H9 (cell line): ENCODE data around the gene CAMK2G. TPM values are rescaled to one million over a fixed set of nuclear protein-coding genes. Genes with fewer than 3 reads are reported as not detected.

Experiments
- DNase-seq: peaks from one replicate; pipeline ENCODE4 v3.0.0-alpha.2; 2017
- H2AFZ ChIP-seq: one replicate; pipeline ENCODE4 v1.6.1; 2013; ENCODE audit warnings: mild to moderate bottlenecking, low read length, control low read depth, moderate library complexity
- H2AK5ac ChIP-seq: 2 replicates; pipeline ENCODE4 v1.6.1; 2013; ENCODE audit warnings: low read length, control low read depth, mixed read lengths; ENCODE audit not compliant: insufficient read length
- H2BK120ac ChIP-seq: one replicate; pipeline ENCODE4 v1.6.1; 2013; ENCODE audit warnings: low read depth, mild to moderate bottlenecking, low read length, control low read depth, inconsistent platforms; ENCODE audit not compliant: poor library complexity, severe bottlenecking
- H2BK12ac ChIP-seq: 2 replicates; pipeline ENCODE4 v1.6.1; 2013; ENCODE audit warnings: low read length, control low read depth, mixed read lengths, low read depth; ENCODE audit not compliant: insufficient read length
- H2BK15ac ChIP-seq: 2 replicates; pipeline ENCODE4 v1.6.1; 2013; ENCODE audit warnings: low read depth, low read length, control low read depth
- H2BK20ac ChIP-seq: one replicate; pipeline ENCODE4 v1.6.1; 2013; ENCODE audit warnings: low read depth, mild to moderate bottlenecking, low read length, control low read depth, inconsistent platforms; ENCODE audit not compliant: poor library complexity, severe bottlenecking
- H2BK5ac ChIP-seq: 2 replicates; pipeline ENCODE4 v1.6.1; 2013; ENCODE audit warnings: low read length, control low read depth, mixed read lengths; ENCODE audit not compliant: insufficient read length
- H3K14ac ChIP-seq: 2 replicates; pipeline ENCODE4 v1.6.1; 2013; ENCODE audit warnings: low read length, control low read depth; ENCODE audit not compliant: insufficient read depth
- H3K18ac ChIP-seq: 2 replicates; pipeline ENCODE4 v1.6.1; 2013; ENCODE audit warnings: low read depth, mild to moderate bottlenecking, mixed read lengths, low read length, control low read depth; ENCODE audit not compliant: insufficient read length
- H3K23ac ChIP-seq: 2 replicates; pipeline ENCODE4 v1.6.1; 2013; ENCODE audit warnings: low read length, control low read depth, mixed read lengths, low read depth; ENCODE audit not compliant: insufficient read length
- H3K23me2 ChIP-seq: 2 replicates; pipeline ENCODE4 v1.6.1; 2013; ENCODE audit warnings: low read depth, mild to moderate bottlenecking, mixed read lengths, low read length, control low read depth; ENCODE audit not compliant: insufficient read length, poor library complexity, severe bottlenecking
- H3K27ac ChIP-seq: 2 replicates; pipeline ENCODE4 v1.5.1; 2013; ENCODE audit warnings: low read length, control low read depth, mixed read lengths, low read depth; ENCODE audit not compliant: insufficient read length
- H3K27me3 ChIP-seq: 2 replicates; pipeline ENCODE4 v1.6.1; 2013; ENCODE audit warnings: low read length, control low read depth, inconsistent platforms; ENCODE audit not compliant: insufficient read depth
- H3K4ac ChIP-seq: 2 replicates; pipeline ENCODE4 v1.6.1; 2013; ENCODE audit warnings: low read depth, mild to moderate bottlenecking, control low read depth, inconsistent platforms, low read length, moderate library complexity
- H3K4me1 ChIP-seq: 2 replicates; pipeline ENCODE4 v1.6.1; 2013; ENCODE audit warnings: low read length, control low read depth, inconsistent platforms; ENCODE audit not compliant: insufficient read depth
- H3K4me2 ChIP-seq: 2 replicates; pipeline ENCODE4 v1.6.1; 2013; ENCODE audit warnings: low read length, control low read depth, mixed read lengths; ENCODE audit not compliant: insufficient read length, insufficient read depth
- H3K56ac ChIP-seq: 2 replicates; pipeline ENCODE4 v1.6.1; 2013; ENCODE audit warnings: low read depth, mild to moderate bottlenecking, mixed read lengths, low read length, control low read depth; ENCODE audit not compliant: insufficient read length
- H3K79me1 ChIP-seq: 2 replicates; pipeline ENCODE4 v1.6.1; 2013; ENCODE audit warnings: low read depth, mild to moderate bottlenecking, moderate library complexity, low read length, control low read depth, inconsistent platforms; ENCODE audit not compliant: insufficient read depth, poor library complexity, severe bottlenecking
- H3K79me2 ChIP-seq: 2 replicates; pipeline ENCODE4 v1.6.1; 2013; ENCODE audit warnings: low read length, control low read depth, inconsistent platforms; ENCODE audit not compliant: insufficient read depth
- H3K9ac ChIP-seq: 2 replicates; pipeline ENCODE4 v1.6.1; 2013; ENCODE audit warnings: low read length, control low read depth, mixed read lengths; ENCODE audit not compliant: insufficient read length; ENCODE audit errors: extremely low read depth
- H3K9me3 ChIP-seq: one replicate; pipeline ENCODE4 v1.6.1; 2013; ENCODE audit warnings: low read depth, low read length, inconsistent platforms; ENCODE audit not compliant: control insufficient read depth
- H3T11ph ChIP-seq: one replicate; pipeline ENCODE4 v1.6.1; 2013; ENCODE audit warnings: mild to moderate bottlenecking, low read length, control low read depth, inconsistent platforms
- H4K20me1 ChIP-seq: one replicate; pipeline ENCODE4 v1.6.1; 2013; ENCODE audit not compliant: control insufficient read depth, insufficient read length, insufficient read depth
- H4K5ac ChIP-seq: 2 replicates; pipeline ENCODE4 v1.6.1; 2013; ENCODE audit warnings: low read depth, mild to moderate bottlenecking, mixed read lengths, low read length, control low read depth; ENCODE audit not compliant: insufficient read length
- H4K8ac ChIP-seq: replicated peaks from 2 replicates; pipeline ENCODE4 v1.6.1; 2013; ENCODE audit warnings: low read length, control low read depth, mixed read lengths, low read depth; ENCODE audit not compliant: insufficient read length
- H4K91ac ChIP-seq: 2 replicates; pipeline ENCODE4 v1.6.1; 2013; ENCODE audit warnings: low read depth, mild to moderate bottlenecking, moderate library complexity, mixed read lengths, low read length, control low read depth; ENCODE audit not compliant: insufficient read length
- H3K27ac Mint-ChIP-seq, 3 experiments: 2 replicates in 2 of 3; 3 replicates in 1 of 3; pipeline ENCODE4 v1.8.0; 2020 to 2021; ENCODE audit warnings: mixed read lengths in 3 of 3, mild to moderate bottlenecking in 1 of 3, moderate library complexity in 1 of 3
- H3K27me3 Mint-ChIP-seq: 2 replicates; pipeline ENCODE4 v1.8.0; 2021; ENCODE audit warnings: low read depth, mild to moderate bottlenecking, moderate library complexity, mixed read lengths
- H3K36me3 Mint-ChIP-seq, 3 experiments: 2 replicates in 2 of 3; 3 replicates in 1 of 3; pipeline ENCODE4 v1.8.0; 2020 to 2021; ENCODE audit warnings: low read depth in 3 of 3, mixed read lengths in 3 of 3; ENCODE audit not compliant: insufficient read depth in 1 of 3
- H3K4me1 Mint-ChIP-seq, 2 experiments: 2 replicates each; pipeline ENCODE4 v1.8.0; 2020; ENCODE audit warnings: mixed read lengths in 2 of 2
- H3K4me3 Mint-ChIP-seq, 2 experiments: 2 replicates in 1 of 2; 3 replicates in 1 of 2; pipeline ENCODE4 v1.8.0; 2020 to 2021; ENCODE audit warnings: mild to moderate bottlenecking in 2 of 2, mixed read lengths in 2 of 2, moderate library complexity in 1 of 2
- H3K9me3 Mint-ChIP-seq, 2 experiments: 2 replicates in 1 of 2; 3 replicates in 1 of 2; pipeline ENCODE4 v1.8.0; 2020; ENCODE audit warnings: mild to moderate bottlenecking in 2 of 2, mixed read lengths in 2 of 2, moderate library complexity in 1 of 2
- WGBS: extraction: QIAGEN DNeasy Blood & Tissue Kit; methylation state at CpG from one replicate; pipeline ENCODE4 v1.1.7; 2013; ENCODE audit warnings: missing lambda C conversion rate, low lambda C conversion rate, mixed read lengths; ENCODE audit not compliant: insufficient read length; ENCODE audit errors: extremely low coverage; 5-methylcytosine and 5-hydroxymethylcytosine counted together
- total RNA-seq: library from RNA; stranded (reverse); gene quantifications from 2 replicates; pipeline ENCODE4 v1.2.1, GENCODE V29; 2021
- TF ChIP-seq, protein P1 (sequence below): fragments of 200-600 bp; sonication (generic); conservative IDR thresholded peaks from 3 replicates; pipeline ENCODE4 v1.8.0; 2021; ENCODE audit warnings: antibody characterized with exemption, mild to moderate bottlenecking

The CAMK2G gene
- total RNA-seq, 1 experiment from 2014 or later, result 31.8 TPM

DNA sequence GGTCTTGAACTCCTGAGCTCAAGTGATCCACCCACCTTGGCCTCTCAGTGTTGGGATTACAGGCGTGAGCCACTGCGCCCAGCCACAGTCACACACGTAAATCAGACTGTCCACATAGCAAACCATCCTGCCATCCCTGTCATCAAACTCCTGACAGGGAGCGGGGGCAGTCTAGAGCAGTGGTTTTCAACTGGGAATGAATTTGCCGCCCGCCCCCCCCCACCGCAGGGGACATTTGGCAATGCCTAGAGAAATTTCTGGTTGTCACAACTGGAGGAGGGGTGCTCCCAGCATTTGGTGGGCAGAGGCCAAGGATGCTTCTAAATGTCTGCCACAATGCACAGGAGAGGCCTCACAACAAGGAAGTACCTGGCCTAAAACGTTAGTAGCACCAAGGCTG, 24.1 kb downstream of the CAMK2G start:
- Histone ChIP-seq H4K8ac (no peak overlapping the region), H3T11ph (no peak overlapping the region), H3K18ac (no peak overlapping the region), H3K14ac (no peak overlapping the region), H2AK5ac (no peak overlapping the region), H3K27me3 (no peaks in the 10 kb centered on the region), H3K9me3 (no peaks in the 10 kb centered on the region), H3K23ac (no peak overlapping the region), H3K4ac (no peak overlapping the region), H2AFZ (no peak overlapping the region), H4K91ac (no peak overlapping the region), H3K23me2 (no peaks in the 10 kb centered on the region), H3K27ac (no peak overlapping the region), H4K5ac (no peak overlapping the region), H2BK15ac (no peak overlapping the region), H2BK120ac (no peak overlapping the region), H3K4me1 (no peaks in the 10 kb centered on the region), H2BK20ac (no peak overlapping the region), H3K4me2 (no peak overlapping the region), H3K9ac (no peak overlapping the region), H4K20me1 (no peaks in the 10 kb centered on the region), H2BK5ac (no peak overlapping the region), H3K56ac (no peak overlapping the region), H2BK12ac (no peak overlapping the region), H3K79me1 (no peaks in the 10 kb centered on the region), H3K79me2 (no peaks in the 10 kb centered on the region)
- Mint-ChIP-seq H3K27ac (no peak overlapping the region), H3K4me1 (peaks cover 18 to 29% of the 10 kb centered on the region in 2 experiments), H3K9me3 (no peaks in the 10 kb centered on the region), H3K36me3 (peaks cover 25 to 62% (median 57%) of the 10 kb centered on the region in 3 experiments; a peak in 6 of 7 replicates), H3K27me3 (no peaks in the 10 kb centered on the region), H3K4me3 (no peak overlapping the region)
- WGBS, result no CpG with 5 or more reads among the region's 8 CpGs
- TF ChIP-seq, protein P1, sequence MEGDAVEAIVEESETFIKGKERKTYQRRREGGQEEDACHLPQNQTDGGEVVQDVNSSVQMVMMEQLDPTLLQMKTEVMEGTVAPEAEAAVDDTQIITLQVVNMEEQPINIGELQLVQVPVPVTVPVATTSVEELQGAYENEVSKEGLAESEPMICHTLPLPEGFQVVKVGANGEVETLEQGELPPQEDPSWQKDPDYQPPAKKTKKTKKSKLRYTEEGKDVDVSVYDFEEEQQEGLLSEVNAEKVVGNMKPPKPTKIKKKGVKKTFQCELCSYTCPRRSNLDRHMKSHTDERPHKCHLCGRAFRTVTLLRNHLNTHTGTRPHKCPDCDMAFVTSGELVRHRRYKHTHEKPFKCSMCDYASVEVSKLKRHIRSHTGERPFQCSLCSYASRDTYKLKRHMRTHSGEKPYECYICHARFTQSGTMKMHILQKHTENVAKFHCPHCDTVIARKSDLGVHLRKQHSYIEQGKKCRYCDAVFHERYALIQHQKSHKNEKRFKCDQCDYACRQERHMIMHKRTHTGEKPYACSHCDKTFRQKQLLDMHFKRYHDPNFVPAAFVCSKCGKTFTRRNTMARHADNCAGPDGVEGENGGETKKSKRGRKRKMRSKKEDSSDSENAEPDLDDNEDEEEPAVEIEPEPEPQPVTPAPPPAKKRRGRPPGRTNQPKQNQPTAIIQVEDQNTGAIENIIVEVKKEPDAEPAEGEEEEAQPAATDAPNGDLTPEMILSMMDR, result no peak
- no peak for DNase-seq
